ENCODE data around the gene KCNG2.

Gene KCNG2

GRCh38 chr18:79912994-79913831, 115.5 kb downstream of the KCNG2 start:
- H3K9ac ChIP-seq (ENCODE audit: low read length), result no peak overlapping the region

GRCh38 chr18:79914614-79915160, 116.9 kb downstream of the KCNG2 start:
- H2AK5ac ChIP-seq (ENCODE audit: low read length), result no peak overlapping the region
- H3K4me1 ChIP-seq (ENCODE audit: control insufficient read depth, low read depth, low read length), result no peaks in the 10 kb centered on the region
- no peaks in the 10 kb centered on the region for H3K79me1 ChIP-seq (ENCODE audit: low read length)
- no peak overlapping the region for H3K9ac ChIP-seq (ENCODE audit: low read length)
- no peak overlapping the region for H2BK5ac ChIP-seq (ENCODE audit: low read length)
- H3K79me2 ChIP-seq (ENCODE audit: control insufficient read depth, insufficient read depth, low read length), result no peaks in the 10 kb centered on the region
- H3K4ac ChIP-seq (ENCODE audit: low read depth, low read length), result no peak overlapping the region
- no peak for DNase-seq
- no peak overlapping the region for H4K5ac ChIP-seq (ENCODE audit: low read length)
- H3K23ac ChIP-seq (ENCODE audit: low read length), result no peak overlapping the region
- H3K27me3 ChIP-seq (ENCODE audit: insufficient read depth, low read length, poor library complexity), result no peaks in the 10 kb centered on the region
- H3K18ac ChIP-seq (ENCODE audit: low read length), result no peak overlapping the region
- H3K4me3 ChIP-seq (ENCODE audit: low read length), result no peak overlapping the region
- H3K56ac ChIP-seq (ENCODE audit: low read length), result no peak overlapping the region
- no peak overlapping the region for H3K27ac ChIP-seq (ENCODE audit: low read depth, low read length)
- H2BK15ac ChIP-seq (replicated peaks; ENCODE audit: low read depth), result no peak overlapping the region
- WGBS (ENCODE audit: extremely low coverage, insufficient coverage, low lambda C conversion rate), result no CpG with 5 or more reads among the region's 20 CpGs
- no peak overlapping the region for H4K8ac ChIP-seq (ENCODE audit: low read depth, low read length)
- no peaks in the 10 kb centered on the region for H3K36me3 ChIP-seq (ENCODE audit: control insufficient read depth, insufficient read depth, low read length)
- no peak overlapping the region for H3K4me2 ChIP-seq (ENCODE audit: low read length)
- H2BK120ac ChIP-seq (ENCODE audit: low read depth, low read length), result no peak overlapping the region

More at GRCh38 chr18:79912994-79913831, 115.5 kb downstream of the KCNG2 start:
- H3K4me1 ChIP-seq (ENCODE audit: control insufficient read depth, low read depth, low read length), result no peaks in the 10 kb centered on the region
- H3K27ac ChIP-seq (ENCODE audit: low read depth, low read length), result no peak overlapping the region
- no peak overlapping the region for H2BK5ac ChIP-seq (ENCODE audit: low read length)
- H3K4me2 ChIP-seq (ENCODE audit: low read length), result no peak overlapping the region
- H3K18ac ChIP-seq (ENCODE audit: low read length), result no peak overlapping the region
- DNase-seq, result no peak
- H3K4me3 ChIP-seq (ENCODE audit: low read length), result no peak overlapping the region
- no peak overlapping the region for H2BK120ac ChIP-seq (ENCODE audit: low read depth, low read length)
- H3K36me3 ChIP-seq (ENCODE audit: control insufficient read depth, insufficient read depth, low read length), result no peaks in the 10 kb centered on the region
- H3K79me1 ChIP-seq (ENCODE audit: low read length), result no peaks in the 10 kb centered on the region
- WGBS (ENCODE audit: extremely low coverage, insufficient coverage, low lambda C conversion rate), result no CpG with 5 or more reads among the region's 28 CpGs
- no peaks in the 10 kb centered on the region for H3K79me2 ChIP-seq (ENCODE audit: control insufficient read depth, insufficient read depth, low read length)
- no peak overlapping the region for H2AK5ac ChIP-seq (ENCODE audit: low read length)
- H3K27me3 ChIP-seq (ENCODE audit: insufficient read depth, low read length, poor library complexity), result no peaks in the 10 kb centered on the region
- no peak overlapping the region for H3K23ac ChIP-seq (ENCODE audit: low read length)
- H4K5ac ChIP-seq (ENCODE audit: low read length), result no peak overlapping the region
- no peak overlapping the region for H3K4ac ChIP-seq (ENCODE audit: low read depth, low read length)
- no peak overlapping the region for H3K56ac ChIP-seq (ENCODE audit: low read length)
- H2BK15ac ChIP-seq (replicated peaks; ENCODE audit: low read depth), result no peak overlapping the region
- no peak overlapping the region for H4K8ac ChIP-seq (ENCODE audit: low read depth, low read length)

DNA sequence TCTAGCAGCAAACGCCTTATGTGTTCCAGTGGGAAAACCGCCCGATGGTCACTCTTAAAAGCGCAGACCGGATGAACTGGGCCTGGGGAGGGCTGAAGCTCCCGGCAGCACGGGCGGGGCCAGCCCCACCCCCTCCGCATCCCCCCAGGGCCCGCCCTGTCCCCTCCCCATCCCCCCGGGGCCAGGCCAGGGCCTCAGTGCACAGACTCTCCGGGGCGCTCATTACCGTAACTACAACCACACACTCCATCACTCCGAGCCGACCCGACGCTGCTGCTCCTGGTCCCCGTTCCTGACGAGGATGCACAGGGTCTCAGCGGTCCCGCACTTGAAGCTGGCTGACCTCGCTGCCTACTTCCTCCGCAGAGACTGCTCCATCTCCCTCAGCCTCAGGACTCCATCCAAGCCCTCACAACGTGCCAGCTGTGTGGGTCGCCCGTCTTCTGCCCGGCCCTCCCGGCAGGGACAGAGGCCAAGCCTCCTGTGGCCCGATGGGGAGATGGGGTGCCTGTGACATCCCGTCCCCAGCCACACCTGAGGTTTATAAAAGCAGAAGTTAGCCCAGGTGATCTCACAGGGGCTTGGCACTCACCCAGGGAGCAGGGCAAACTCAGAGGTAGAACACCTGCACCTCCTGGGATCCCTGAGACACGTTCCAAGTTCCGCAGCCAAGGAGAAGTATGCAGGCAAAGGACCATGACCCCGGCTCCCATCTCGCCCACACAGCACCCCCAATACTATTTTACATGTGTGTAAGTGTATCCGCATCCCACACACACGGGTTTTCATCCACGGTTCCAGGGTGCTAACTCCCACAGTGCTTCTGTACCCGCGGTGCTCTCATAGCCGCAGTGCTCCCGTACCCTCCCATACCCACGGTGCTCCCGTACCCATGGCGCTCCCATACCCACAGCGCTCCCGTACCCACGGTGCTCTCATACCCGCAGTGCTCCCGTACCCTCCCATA, 117.7 kb downstream of the KCNG2 start:
- no peak overlapping the region for H3K4me3 ChIP-seq (ENCODE audit: low read length)
- no peak overlapping the region for H3K56ac ChIP-seq (ENCODE audit: low read length)
- no peak overlapping the region for H3K27ac ChIP-seq (ENCODE audit: low read depth, low read length)
- H3K4ac ChIP-seq (ENCODE audit: low read depth, low read length), result no peak overlapping the region
- no peak overlapping the region for H4K8ac ChIP-seq (ENCODE audit: low read depth, low read length)
- no CpG with 5 or more reads among the region's 50 CpGs for WGBS (ENCODE audit: extremely low coverage, insufficient coverage, low lambda C conversion rate)
- H3K79me2 ChIP-seq (ENCODE audit: control insufficient read depth, insufficient read depth, low read length), result no peaks in the 10 kb centered on the region
- no peak overlapping the region for H2AK5ac ChIP-seq (ENCODE audit: low read length)
- H4K5ac ChIP-seq (ENCODE audit: low read length), result no peak overlapping the region
- H3K4me2 ChIP-seq (ENCODE audit: low read length), result no peak overlapping the region
- no peak overlapping the region for H3K9ac ChIP-seq (ENCODE audit: low read length)
- no peaks in the 10 kb centered on the region for H3K27me3 ChIP-seq (ENCODE audit: insufficient read depth, low read length, poor library complexity)
- no peak overlapping the region for H3K18ac ChIP-seq (ENCODE audit: low read length)
- no peaks in the 10 kb centered on the region for H3K79me1 ChIP-seq (ENCODE audit: low read length)
- H3K4me1 ChIP-seq (ENCODE audit: control insufficient read depth, low read depth, low read length), result no peaks in the 10 kb centered on the region
- H3K36me3 ChIP-seq (ENCODE audit: control insufficient read depth, insufficient read depth, low read length), result no peaks in the 10 kb centered on the region
- no peak overlapping the region for H3K23ac ChIP-seq (ENCODE audit: low read length)
- DNase-seq, result no peak
- H2BK15ac ChIP-seq (replicated peaks; ENCODE audit: low read depth), result no peak overlapping the region
- no peak overlapping the region for H2BK120ac ChIP-seq (ENCODE audit: low read depth, low read length)
- no peak overlapping the region for H2BK5ac ChIP-seq (ENCODE audit: low read length)

- Histone ChIP-seq H2BK120ac (ENCODE audit: low read depth, low read length) (no peak overlapping the region), H3K79me1 (ENCODE audit: low read length) (no peaks in the 10 kb centered on the region), H3K56ac (ENCODE audit: low read length) (no peak overlapping the region), H3K23ac (ENCODE audit: low read length) (no peak overlapping the region), H4K8ac (ENCODE audit: low read depth, low read length) (no peak overlapping the region), H3K4me1 (ENCODE audit: control insufficient read depth, low read depth, low read length) (no peaks in the 10 kb centered on the region), H3K18ac (ENCODE audit: low read length) (no peak overlapping the region), H4K5ac (ENCODE audit: low read length) (no peak overlapping the region), H3K9ac (ENCODE audit: low read length) (no peak overlapping the region), H3K4ac (ENCODE audit: low read depth, low read length) (no peak overlapping the region), H3K27me3 (ENCODE audit: insufficient read depth, low read length, poor library complexity) (no peaks in the 10 kb centered on the region), H3K27ac (ENCODE audit: low read depth, low read length) (no peak overlapping the region), H2BK15ac (replicated peaks; ENCODE audit: low read depth) (no peak overlapping the region), H3K4me2 (ENCODE audit: low read length) (no peak overlapping the region), H2BK5ac (ENCODE audit: low read length) (no peak overlapping the region), H3K79me2 (ENCODE audit: control insufficient read depth, insufficient read depth, low read length) (no peaks in the 10 kb centered on the region), H3K4me3 (ENCODE audit: low read length) (no peak overlapping the region), H2AK5ac (ENCODE audit: low read length) (no peak overlapping the region), H3K36me3 (ENCODE audit: control insufficient read depth, insufficient read depth, low read length) (no peaks in the 10 kb centered on the region)
- no peak for DNase-seq
- no CpG with 5 or more reads among the region's 26 CpGs for WGBS (ENCODE audit: extremely low coverage, insufficient coverage, low lambda C conversion rate)
Observed at GRCh38 chr18:79916128-79916494, 118.4 kb downstream of the KCNG2 start.

DNA sequence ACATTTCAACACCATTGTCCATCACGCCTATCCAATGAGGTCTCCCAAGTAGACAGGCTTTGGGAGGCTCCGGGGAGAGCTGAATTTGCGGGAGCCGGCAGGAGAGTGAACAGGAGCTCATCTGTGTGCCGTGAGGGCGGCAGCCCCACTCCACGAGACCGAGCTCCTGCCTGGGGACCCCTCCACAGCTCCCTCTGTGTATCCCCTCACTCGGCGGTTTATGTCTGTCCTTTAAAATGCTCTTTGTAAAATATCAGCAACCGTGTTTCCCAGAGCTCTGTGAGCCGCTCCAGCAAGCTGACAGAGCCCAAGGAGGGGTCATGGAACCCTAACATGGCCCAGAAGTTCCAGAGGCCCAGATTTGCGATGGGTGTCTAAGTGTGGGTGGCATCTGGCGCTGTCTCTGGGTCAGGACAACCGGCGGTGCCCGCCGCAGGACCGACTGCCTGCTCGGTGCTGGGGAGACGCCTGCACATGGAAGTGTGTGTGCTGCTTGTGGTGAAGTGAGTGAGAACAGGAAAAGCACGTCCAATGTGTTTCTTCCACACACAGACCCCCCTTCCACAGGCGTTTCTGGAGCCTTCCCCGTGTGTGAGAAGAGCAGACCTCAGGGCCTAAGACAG, 118.9 kb downstream of the KCNG2 start:
- no peak overlapping the region for H3K23ac ChIP-seq (ENCODE audit: low read length)
- no peaks in the 10 kb centered on the region for H3K36me3 ChIP-seq (ENCODE audit: control insufficient read depth, insufficient read depth, low read length)
- H4K5ac ChIP-seq (ENCODE audit: low read length), result no peak overlapping the region

More for the DNA sequence above, 118.9 kb downstream of the KCNG2 start:
- no peak overlapping the region for H4K8ac ChIP-seq (ENCODE audit: low read depth, low read length)
- DNase-seq, result no peak
- no peak overlapping the region for H2BK120ac ChIP-seq (ENCODE audit: low read depth, low read length)
- H3K9ac ChIP-seq (ENCODE audit: low read length), result no peak overlapping the region
- H3K27ac ChIP-seq (ENCODE audit: low read depth, low read length), result no peak overlapping the region
- no peak overlapping the region for H2BK15ac ChIP-seq (replicated peaks; ENCODE audit: low read depth)
- H3K79me2 ChIP-seq (ENCODE audit: control insufficient read depth, insufficient read depth, low read length), result no peaks in the 10 kb centered on the region
- no peaks in the 10 kb centered on the region for H3K79me1 ChIP-seq (ENCODE audit: low read length)
- no peak overlapping the region for H3K4me3 ChIP-seq (ENCODE audit: low read length)
- no peak overlapping the region for H3K4me2 ChIP-seq (ENCODE audit: low read length)
- no peak overlapping the region for H2BK5ac ChIP-seq (ENCODE audit: low read length)
- no peak overlapping the region for H2AK5ac ChIP-seq (ENCODE audit: low read length)
- WGBS (ENCODE audit: extremely low coverage, insufficient coverage, low lambda C conversion rate), result no CpG with 5 or more reads among the region's 24 CpGs
- H3K56ac ChIP-seq (ENCODE audit: low read length), result no peak overlapping the region
- no peak overlapping the region for H3K4ac ChIP-seq (ENCODE audit: low read depth, low read length)
- no peak overlapping the region for H3K18ac ChIP-seq (ENCODE audit: low read length)
- H3K4me1 ChIP-seq (ENCODE audit: control insufficient read depth, low read depth, low read length), result no peaks in the 10 kb centered on the region
- H3K27me3 ChIP-seq (ENCODE audit: insufficient read depth, low read length, poor library complexity), result no peaks in the 10 kb centered on the region

All from mesendoderm (in vitro differentiated cells).